HG02981 (cell line): ENCODE results near the gene WNT9A.

Experiments
- ATAC-seq: cut with Tn5 transposase; IDR thresholded peaks from one replicate; pipeline ENCODE4 v1.9.1; 2021; ENCODE audit warnings: mild to moderate bottlenecking, moderate library complexity; ENCODE audit not compliant: unreplicated experiment

WNT9A gene

DNA sequence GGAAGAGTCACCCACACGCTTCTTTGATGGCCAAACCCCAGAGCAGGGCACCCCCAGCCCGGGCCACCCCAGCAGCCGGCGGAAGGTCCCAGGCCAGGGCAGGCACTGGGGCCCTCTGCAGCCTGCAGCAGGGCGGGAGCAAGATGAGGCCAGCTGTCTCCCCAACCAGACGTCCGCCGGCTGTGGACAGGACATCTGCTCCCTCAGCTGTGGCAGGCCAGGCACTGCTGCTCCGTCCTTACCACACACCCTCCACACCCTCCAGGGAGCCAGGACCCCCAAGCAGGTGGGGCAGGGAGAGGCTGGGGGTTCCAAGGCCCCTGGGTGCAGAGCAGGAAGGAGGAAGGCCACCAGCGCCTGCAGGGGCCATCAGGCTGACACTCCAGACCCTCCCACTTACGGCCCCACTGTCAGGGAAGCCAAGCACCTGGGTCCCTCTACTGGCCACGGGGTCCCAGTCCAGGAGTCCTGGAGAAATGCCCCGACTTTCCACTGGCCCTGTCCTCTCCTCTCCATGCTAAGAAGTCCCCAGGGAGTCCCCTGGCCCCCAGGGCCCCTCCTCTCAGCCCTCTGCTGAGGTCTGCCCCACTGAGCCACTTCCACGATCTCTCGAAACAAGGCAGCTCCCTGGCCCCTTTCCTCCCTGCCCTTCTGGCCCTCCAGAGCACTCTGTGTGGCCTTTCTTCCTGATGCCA lies 5.6 kb downstream of the WNT9A start:
- ATAC-seq, result no peak

DNA sequence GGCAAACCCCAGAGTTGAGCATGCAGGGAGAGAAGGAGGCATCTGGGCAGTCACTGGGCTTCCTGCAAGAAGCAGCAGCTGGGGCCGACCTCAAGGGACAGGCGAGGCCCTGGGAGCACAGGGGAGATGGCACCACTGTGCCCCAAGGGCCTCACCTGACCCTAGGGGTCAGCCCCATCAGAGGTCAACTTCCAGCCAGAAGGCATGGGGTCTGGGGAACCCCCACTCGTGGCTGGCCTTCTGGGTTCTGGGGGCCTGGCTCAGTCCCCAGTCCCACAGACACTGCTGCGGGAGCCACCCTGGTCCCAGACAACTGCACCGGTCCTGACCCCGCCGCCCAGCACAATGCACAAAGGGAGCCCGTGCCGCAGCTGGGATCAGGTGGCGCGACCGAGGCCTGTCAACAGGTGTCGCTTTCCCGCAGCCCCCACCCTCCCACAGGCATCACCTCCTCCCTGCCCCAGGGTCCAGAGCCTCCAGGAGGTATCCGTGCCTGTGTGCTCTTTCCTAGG lies 6.2 kb downstream of the WNT9A start:
- no peak for ATAC-seq

DNA sequence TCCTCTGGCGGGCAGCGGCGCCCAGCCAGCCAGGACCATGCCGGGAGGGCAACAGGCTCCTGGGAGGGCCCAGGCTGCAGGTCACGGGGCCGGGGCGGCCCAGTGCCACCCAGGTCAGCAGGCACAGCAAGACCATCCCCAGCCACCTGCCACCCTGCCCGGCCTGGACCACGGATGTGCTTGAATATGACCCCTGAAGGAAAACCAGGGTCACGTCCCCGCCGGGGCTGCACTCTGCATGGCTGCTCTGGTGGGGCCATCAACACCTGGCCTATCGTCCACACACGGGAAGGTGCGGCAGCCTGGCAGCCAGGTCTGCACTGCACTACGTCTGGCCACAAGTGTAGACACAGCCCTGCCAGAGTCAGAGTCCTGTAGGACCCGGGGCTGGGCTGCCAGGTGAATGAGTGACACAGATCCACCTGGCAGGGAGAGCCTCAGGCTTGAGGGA lies 6.9 kb downstream of the WNT9A start:
- no peak for ATAC-seq

DNA sequence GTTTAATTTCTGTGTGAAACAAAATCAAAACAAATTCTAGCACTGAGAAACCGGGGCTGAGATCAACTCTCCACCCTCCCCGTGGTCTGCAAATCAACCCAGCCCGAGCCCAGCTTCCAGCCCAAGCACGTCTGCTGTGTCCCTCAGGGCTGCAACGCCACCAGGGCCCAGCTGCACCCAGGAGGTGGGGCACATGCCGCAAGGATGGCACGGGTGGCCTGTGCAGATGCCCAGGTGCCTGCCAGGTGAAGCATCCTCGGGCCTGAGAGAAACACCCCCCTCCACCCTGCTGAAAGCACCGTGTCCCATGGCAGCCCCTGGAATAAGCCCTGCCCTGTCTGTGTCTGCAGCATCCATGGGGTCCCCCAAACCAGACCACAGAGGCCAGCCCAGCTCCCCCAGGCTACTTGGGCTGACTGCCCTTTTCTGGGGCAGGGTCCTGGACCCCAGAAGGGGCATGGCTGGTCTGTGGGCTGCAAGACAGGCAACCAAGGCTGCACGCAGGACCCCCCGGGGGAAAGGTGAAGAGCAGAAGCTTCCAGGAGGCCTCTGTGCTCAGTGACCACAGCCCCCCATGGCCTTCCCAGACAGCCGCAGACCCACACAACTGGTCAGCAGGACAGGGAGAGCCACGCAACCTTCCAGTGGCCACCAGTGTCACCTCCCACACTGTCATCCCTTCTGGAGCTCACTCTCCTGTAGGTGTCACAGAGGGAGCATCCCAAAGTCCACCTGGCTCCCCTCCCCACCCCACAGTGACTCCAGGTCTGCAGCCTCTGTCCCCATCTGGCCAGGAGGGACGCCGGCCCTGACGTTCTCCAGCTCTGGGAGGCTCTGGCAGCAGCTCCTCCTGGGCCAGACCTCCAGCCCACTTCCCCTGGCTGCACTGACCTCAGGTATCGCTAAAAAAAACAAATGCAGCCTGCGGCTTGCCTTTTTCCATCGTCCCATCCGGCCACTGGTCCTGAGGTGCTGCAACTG lies 7.7 kb downstream of the WNT9A start:
- no peak for ATAC-seq

DNA sequence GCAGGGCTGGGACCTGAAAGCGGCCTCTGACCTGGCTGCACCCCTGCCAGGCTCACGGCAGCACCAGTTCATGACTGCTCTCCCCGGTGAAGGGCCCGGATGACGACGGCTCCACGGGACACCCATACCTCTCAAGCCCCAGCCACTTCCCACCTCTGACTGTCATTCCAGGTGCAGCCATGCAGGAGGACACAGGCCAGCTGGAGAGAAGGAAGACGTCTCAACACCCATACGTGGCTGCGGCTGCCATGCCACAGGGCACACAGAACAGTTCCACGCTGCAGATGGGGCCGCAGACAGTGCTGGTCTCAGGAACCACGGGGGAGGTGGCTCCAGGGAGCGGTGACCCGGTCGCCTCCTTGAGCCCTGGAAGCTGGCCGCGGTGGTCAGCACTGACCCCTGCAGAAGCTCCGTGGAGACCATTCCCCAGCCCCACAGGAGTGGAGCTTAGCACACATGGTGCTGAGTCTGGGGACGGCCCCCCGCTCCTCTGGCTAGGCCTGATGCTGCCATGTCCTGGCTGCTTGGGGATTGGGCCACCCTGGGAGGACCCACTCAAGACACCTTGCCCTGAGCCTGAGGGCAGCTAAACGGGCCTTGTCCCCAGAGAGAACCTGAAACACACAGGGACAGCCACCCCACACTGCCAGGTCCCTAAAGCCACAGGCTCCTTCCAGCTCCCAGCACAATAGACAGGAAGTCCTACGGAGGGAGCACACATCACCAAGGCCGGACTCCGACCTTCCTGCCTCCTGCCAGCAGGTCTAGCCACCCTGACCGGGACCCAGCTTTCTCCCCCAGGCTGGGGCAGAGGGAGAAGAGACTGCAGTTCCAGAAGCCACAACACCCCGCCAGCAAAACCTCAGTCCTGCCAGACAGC lies 8.6 kb downstream of the WNT9A start:
- no peak for ATAC-seq

DNA sequence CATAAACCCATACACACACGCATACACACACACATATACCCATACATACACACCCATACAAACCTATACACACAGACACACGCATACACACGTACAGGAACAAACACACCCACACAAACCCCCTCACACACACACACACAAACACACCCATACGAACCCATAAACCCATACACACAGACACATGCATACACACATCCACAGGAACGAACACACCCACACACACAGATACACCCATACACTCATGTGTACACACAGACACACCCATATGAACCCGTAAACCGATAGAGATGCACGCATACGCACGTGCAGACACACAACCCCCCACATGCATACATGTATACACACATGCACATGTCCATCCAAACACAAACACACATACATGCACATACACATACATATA lies 9.5 kb downstream of the WNT9A start:
- ATAC-seq, result no peak

DNA sequence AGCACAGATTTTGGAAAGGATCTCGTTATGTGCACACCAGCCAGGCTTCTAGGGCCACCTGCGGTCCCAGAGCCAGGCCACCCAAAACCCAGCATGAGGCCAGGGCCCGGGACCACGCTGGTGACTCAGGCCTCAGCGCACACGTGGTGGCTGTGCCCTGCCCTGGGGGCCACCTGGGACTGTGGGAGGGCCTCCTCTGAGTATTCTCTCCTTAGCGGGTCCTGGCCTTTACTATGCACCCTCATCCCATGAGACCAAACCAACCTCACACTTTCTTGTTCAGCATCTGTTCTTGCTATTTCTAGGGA lies 9.9 kb downstream of the WNT9A start:
- no peak for ATAC-seq

DNA sequence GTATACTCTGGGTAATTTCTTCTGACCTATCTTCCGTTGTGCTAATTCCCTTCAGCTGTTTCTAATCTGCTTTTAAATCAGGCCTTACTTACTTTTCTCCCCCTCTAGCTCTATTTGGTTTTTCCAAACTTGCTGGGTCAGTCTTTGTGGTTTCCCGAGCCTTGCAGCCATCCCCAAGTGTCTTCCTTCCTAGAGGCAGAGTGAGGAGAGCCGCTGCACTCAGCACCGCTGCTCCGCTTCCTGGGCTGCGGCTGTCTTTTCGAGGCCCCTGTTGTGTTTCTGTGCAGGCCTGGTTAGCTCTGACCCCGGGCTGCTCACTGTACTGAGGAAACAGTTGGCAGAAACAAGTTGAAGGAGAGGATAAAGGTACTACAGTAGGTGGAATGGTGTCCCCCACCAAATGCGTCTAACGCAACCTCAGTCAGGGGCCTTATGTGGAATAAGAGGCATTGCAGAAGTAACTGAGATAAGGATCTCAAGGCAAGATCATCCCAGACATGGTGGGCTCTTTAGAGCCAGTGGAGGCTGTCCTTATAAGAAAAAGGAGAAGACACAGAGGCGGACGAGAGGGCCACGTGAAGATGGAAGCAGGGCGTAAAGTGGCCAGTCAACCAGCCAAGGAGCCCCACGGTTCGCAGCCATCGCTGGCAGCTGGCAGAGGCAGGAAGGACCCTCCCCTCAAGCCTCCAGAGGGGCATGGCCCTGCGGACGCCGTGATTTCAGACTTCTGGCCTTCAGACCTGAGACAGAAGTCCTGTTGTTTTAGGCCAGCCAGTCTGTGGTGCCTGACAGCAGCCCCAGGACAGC lies 10.5 kb downstream of the WNT9A start:
- ATAC-seq, result no peak

DNA sequence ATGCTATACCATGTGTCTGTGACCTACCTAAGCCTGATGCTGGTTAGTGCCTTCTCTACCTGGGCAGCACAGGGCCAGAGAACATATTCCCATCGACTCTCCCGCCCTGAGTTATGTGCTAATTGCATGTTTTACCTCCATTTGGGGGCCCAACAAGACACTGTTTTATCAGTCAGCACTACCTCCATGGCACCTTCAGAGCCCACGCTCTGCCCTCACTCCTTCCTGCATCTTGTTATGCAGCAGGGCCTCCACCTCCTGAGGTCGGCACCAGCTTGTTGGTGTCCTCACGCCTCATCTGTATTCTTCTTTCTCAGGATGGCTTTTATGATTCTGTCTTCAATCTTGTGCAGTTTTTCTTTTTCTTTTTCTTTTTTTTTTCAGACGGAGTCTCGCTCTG lies 11.9 kb downstream of the WNT9A start:
- no peak for ATAC-seq

DNA sequence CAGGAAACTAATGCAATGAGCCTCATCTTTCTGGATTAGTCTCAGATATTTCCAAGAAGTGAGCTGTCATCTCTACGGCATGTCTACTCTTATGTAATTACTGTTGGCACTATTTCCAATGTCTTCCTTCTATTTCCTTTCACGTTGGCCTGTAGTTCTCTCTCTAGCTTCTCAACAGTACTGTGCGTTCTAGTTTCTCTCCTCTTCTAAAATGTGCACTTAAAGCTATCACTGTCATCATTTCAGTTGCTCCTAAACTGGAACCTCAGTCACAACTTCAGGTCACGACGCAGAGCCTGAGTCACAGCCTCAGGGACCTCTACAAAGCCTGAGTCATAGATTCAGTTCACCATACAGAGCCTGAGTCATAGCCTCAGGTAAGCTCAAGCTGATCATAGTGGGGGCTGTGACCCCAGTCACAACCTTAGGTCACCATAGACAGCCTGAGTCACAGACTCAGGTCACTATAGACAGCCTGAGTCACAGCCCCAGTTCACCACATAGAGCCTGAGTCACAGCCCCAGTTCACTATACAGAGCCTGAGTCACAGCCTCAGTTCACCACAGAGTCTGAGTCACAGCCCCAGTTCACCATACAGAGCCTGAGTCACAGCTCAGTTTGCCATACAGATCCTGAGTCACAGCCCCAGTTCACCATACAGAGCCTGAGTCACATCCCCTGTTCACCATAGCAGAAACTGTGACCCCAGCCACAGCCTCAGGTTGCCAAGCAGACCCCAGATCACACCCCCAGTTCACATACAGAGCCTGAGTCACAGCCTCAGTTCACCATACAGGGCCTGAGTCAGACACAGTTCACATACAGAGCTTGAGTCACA lies 13.0 kb downstream of the WNT9A start:
- no peak for ATAC-seq

DNA sequence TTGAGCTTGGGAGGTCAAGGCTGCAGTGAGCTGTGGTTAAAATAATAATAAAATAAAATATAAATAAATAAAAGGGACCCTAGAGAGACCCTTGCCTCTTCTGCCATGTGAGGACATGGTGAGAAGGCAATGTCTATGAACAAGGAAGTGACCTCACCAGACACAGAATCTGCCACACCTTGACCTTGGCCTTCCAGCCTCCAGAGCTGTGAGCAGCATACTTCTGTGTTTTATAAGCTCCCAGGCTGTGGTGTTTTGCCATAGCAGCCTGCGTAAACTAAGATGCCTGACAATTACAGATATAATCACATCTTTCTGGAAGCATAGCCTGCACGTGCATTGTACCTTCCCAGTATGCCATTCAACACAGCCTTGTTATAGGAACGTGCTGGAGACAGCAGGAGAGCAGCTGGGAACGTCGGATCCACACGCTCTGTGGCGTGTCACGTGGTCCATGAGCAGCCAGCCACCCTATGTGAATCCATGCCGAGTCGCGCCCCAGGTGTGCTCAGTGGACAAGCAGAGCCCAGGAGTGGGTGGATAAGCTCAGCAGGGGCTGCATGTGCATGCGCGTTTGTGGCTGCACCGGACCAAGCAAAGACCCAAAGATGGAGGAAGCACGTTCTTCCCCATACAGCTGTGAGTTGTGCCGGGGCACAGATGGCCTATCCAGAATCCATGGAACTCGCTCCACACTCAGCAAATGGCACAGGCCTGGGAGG lies 17.8 kb downstream of the WNT9A start:
- no peak for ATAC-seq

DNA sequence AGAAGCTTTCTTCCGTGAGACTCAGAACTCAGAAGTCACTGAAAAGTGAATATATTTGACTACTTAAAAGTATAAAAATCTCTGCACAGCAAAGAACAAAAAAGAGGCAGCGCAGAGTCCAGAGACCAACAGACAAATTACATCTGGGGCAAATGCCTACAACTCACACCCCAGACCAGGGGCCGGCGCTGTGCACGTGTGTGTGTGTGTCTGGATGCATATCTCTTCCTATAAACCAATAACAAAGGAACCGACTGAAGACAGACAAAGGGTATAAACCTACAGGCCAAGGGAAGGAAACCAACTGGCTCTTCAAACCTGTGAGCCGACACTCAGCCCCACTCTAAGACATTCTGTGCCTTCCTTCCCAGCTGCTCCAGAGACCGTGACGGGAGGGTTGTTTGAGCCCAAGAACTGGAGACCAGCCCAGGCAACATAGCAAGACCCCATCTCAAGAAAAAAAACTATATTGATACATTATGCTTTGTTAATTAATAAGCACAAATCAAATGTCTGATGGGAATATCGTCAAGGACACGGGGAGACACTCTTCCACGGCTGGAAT lies 18.8 kb downstream of the WNT9A start:
- no peak for ATAC-seq

DNA sequence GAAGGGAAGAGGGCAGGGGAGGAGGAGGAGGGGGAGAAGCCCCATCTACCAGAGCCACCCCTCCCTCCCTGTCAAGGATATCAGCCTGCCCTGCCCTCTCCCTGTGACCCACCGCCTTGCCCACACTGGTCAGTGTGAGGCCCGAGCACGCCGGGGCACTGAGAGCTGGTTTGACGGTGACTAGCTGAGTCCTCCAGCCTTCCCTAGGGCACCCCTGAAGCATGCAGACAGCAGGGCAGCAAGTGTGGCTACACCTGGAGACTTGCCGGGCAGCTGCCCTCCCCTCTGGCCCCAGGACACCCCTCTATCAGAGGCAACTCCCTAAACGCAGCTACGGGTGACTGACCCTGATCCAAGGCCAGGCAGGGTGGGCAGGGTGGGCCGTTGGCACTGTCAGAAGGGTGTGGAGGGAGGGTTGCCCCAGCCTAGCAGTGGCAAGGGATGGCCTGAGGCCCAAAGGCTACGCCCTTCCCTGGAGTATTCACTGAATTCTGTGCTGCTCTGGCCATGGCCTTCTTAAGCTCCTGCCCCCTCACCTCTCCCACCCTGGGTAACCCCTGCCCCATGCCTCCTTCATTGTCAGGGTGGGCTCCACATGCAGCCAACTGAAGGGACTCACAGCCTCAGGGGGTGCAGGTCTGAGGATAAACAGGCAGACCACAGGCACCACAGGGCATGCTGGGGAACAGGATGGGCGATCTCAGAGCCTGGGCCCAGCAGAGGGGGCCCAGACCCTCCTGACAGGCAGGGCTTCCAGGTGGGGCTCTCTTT lies 19.6 kb downstream of the WNT9A start:
- no peak for ATAC-seq

DNA sequence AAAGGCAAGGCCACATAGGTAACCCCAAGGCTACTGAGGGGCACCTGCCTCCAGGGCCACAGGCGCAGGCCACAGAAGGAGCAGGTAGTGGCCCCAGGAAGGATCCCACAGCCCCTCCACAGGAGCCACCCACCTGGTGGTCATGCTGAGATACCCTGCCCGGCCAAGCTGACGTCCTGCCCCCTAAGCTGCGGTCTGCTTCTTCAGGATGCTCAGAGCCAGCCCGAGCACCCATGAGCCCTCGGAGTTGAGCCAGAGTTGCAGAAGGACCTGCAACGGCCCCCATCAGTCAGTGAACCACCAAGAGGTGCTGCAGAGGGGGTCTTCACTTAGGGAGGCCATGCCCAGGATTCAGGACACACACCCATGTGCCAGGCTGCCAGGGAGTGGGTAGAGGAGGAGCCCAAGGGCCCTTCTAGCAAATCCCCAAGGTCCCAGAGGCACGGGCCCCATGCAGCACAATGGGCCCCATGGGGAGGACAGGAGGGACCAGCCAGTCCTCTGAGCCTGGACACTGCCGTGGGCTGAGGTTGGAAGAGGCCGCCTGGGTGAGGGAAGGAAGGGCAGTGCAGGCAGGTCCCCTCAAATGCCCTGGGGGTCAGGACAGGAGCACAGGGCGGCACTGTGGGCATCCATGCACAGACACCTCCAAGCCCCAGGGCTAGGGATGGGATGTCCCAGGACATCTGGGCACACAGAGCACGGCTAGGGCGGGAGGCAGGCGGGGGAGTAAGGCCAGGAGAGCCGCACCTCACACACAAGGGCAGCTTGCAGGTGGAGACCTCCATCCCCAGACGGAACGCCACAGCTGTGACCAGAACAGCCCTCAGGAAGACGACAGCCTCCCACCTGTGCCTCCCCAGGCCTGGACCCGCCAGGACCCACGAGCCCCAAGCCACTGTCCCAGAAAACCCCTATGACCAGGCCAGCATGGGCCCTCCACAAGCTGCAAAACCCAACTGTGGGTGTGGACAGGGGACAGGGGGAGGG lies 20.5 kb downstream of the WNT9A start:
- ATAC-seq, result no peak

DNA sequence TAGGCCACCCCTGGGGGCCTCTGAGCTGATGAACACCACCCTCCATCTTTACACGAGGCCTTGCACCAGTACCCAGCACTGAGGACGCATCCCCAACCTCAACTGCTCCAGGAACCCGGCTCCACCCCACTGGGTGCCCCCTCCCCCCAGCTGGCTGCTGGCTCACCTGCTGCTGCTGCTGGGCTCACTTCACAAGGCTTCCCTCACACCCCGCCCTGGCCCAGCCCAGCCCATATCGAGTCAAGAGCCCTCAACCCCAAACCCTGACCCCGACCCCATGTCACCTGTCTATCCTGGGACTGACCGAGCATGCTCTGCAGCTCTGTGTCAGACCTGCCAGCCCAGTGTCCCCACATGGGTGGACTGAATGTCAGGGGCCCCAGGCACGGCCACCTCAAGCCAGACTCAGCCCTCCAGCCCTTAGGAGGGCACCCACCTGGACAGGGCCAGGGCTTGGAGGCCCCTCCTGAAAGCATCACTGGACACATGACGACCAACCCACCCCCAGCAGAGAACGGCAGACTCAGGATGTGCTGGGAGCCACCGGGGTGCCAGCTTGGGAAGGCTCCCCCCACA lies 21.4 kb downstream of the WNT9A start:
- no peak for ATAC-seq

DNA sequence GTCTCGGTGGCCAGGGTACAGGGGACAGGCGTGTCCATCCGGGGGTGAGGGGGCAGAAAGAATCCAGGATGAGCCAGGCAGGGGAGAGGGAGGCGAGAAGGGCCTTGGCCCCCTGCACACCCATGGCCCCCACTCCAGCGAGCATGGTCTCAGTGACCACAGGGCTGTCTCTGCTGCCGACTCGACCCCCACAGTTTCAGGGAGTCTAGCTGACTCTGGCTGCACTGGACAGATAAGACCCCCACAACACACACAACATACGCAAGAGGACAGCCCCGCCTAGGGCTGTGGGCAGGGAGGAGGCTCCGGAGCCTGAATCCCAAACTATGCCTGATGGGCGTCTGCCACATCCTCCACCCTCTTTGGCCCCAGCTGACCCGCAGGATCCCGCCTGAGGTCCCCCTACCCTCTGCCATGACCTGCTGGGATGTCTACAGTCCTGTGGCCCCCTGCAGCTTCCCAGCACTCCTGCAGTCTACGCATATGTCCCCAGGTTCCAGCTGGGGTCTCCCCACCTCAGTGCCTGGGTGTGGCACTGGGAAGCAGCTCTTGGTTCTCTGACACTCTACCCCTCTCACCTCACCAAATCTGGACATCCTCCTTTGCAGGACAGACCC lies 22.0 kb downstream of the WNT9A start:
- no peak for ATAC-seq
